Activated CD8-positive, alpha-beta T cell treated with anti-CD3 and anti-CD28 coated beads for 36 hours (primary cell): ENCODE results near the gene ARPC2. TPM values are rescaled to one million over a fixed set of nuclear protein-coding genes. Genes with fewer than 3 reads are reported as not detected.

Experiments used
- ATAC-seq: fragments of 200-7000 bp; cut with Tn5 transposase; one replicate; pipeline ENCODE4 v1.10.0; 2021; ENCODE audit warnings: mild to moderate bottlenecking, moderate library complexity
- CTCF ChIA-PET: fragments of 350-600 bp; sonication (Branson Sonifier 250); formaldehyde crosslinking; loops from one replicate; lab custom pipeline; 2021; ENCODE audit warnings: antibody characterized with exemption; lab: Charles Lee
- POLR2A ChIA-PET: fragments of 350-600 bp; sonication (Branson Sonifier 250); formaldehyde crosslinking; loops from one replicate; lab custom pipeline; 2021; ENCODE audit warnings: antibody characterized with exemption; lab: Charles Lee
- DNase-seq: peaks from one replicate; pipeline ENCODE4 v3.0.0-alpha.2; 2020
- H3K27ac Mint-ChIP-seq: one replicate; pipeline ENCODE4 v1.8.0; 2021; ENCODE audit warnings: mild to moderate bottlenecking, mixed read lengths
- H3K27me3 Mint-ChIP-seq: one replicate; pipeline ENCODE4 v1.8.0; 2021; ENCODE audit warnings: mixed read lengths
- H3K36me3 Mint-ChIP-seq: one replicate; pipeline ENCODE4 v1.8.0; 2021; ENCODE audit warnings: low read depth, mixed read lengths
- H3K4me1 Mint-ChIP-seq: one replicate; pipeline ENCODE4 v1.8.0; 2021; ENCODE audit warnings: low read depth, mixed read lengths
- H3K4me3 Mint-ChIP-seq: one replicate; pipeline ENCODE4 v1.8.0; 2021; ENCODE audit warnings: mild to moderate bottlenecking, moderate library complexity, mixed read lengths
- H3K9me3 Mint-ChIP-seq: one replicate; pipeline ENCODE4 v1.8.0; 2021; ENCODE audit warnings: mixed read lengths
- intact Hi-C: fragments of 100-400 bp; cut with micrococcal nuclease; formaldehyde crosslinking; loops from one replicate; pipeline ENCODE4 v1.10.0; 2022
- total RNA-seq, 2 experiments: library from RNA; stranded (reverse); gene quantifications; one replicate each; pipeline ENCODE4 v1.2.3, GENCODE V29; 2021
- TF ChIP-seq, protein P1 (sequence below): fragments of 200-600 bp; IDR thresholded peaks from one replicate; pipeline ENCODE4 v1.8.0; 2022; ENCODE audit warnings: antibody characterized with exemption, mild to moderate bottlenecking

ARPC2 gene
- total RNA-seq, 2 experiments from 2014 or later = 636 to 644 TPM

DNA sequence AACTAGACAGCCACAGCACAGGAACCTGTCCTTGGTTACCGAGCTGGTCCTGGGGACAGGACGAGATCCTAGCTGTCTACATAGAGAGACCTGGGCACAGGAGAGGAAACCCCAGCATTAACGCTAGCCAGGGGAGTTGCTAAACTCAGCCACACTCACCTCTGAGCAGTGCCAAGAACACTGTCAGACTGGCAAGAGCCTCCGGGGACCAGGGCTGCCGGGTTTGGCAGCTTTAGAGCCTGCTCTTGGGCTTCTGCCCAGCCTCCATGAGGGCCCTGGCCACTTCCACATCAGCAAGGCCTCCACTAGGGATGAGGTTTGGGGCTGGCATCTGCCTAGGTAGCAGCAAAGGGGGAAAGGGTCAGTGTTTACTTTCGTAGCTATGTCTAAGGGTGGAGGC, 68.6 kb downstream of the ARPC2 start:
- H3K36me3 Mint-ChIP-seq = peaks cover 26% of the 10 kb centered on the region
- ChIA-PET CTCF (interaction anchor here (0.6 to 8.6 kb wide), 5 partner anchors 12 to 181 kb away, joined by 3 to 161 read pairs (median 4); partner anchors contain the start of genes AAMP and PNKD), POLR2A (interaction anchor here (0.7 to 6.2 kb wide), 4 partner anchors 12 to 374 kb away, joined by 3 to 97 read pairs (median 4); partner anchors contain the start of genes AAMP, BCS1L, PNKD and ZNF142)
- H3K4me3 Mint-ChIP-seq = peak overlapping the region; percentile 83
- TF ChIP-seq, protein P1, sequence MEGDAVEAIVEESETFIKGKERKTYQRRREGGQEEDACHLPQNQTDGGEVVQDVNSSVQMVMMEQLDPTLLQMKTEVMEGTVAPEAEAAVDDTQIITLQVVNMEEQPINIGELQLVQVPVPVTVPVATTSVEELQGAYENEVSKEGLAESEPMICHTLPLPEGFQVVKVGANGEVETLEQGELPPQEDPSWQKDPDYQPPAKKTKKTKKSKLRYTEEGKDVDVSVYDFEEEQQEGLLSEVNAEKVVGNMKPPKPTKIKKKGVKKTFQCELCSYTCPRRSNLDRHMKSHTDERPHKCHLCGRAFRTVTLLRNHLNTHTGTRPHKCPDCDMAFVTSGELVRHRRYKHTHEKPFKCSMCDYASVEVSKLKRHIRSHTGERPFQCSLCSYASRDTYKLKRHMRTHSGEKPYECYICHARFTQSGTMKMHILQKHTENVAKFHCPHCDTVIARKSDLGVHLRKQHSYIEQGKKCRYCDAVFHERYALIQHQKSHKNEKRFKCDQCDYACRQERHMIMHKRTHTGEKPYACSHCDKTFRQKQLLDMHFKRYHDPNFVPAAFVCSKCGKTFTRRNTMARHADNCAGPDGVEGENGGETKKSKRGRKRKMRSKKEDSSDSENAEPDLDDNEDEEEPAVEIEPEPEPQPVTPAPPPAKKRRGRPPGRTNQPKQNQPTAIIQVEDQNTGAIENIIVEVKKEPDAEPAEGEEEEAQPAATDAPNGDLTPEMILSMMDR = no peak
- peak overlapping the region; percentile 95 for H3K27ac Mint-ChIP-seq
- H3K9me3 Mint-ChIP-seq = no peaks in the 10 kb centered on the region
- intact Hi-C loops = loop anchor here (2.0 to 5.0 kb wide), 2 partner anchors 13 to 112 kb away; partner anchors contain the start of gene CTDSP1
- H3K4me1 Mint-ChIP-seq = peaks cover 69% of the 10 kb centered on the region
- DNase-seq (no peak), ATAC-seq (no peak)
- no peaks in the 10 kb centered on the region for H3K27me3 Mint-ChIP-seq

DNA sequence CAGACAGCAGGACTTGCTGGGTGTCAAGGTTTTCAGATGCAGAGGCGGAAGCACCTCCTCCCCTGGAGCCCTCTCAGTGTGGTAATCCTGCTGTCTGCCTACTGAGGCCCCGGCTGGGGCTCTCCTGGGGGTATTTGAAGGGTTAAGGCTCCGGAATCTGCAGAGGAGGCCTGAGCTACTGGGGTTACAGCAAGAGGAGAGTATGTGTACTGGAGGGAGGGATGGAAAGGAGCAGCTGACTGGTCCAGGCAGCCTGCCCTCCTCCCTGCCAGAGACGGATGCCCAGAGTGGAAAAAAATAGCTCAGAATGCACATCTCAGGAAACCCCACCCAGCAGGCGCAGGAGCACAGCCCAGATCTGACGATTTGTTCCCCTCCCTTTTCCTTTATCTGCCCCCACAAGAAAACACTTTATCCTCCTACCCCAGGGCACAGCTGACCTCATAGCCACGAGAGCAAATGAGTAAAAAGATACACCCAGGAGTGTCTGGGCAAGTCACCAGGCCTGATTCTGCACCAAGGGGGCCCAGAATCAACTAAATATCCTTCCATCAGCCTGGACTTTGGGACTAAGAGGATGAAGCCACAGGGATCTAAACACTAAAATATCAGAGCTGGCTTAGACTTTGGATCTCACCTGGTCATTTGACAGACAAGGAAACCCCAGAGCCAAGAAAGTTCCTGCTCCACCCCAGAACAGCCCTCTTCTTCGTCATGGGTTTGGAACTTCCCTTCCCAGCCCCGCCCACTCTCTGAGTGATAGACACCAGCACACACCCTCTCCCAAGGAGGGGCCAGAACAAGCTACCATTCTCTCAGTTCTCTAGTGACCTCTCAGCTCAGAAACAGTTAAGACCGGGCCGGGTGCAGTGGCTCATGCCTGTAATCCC, 69.8 kb downstream of the ARPC2 start:
- H3K4me3 Mint-ChIP-seq = peak overlapping the region; percentile 83
- TF ChIP-seq, protein P1 = no peak
- H3K36me3 Mint-ChIP-seq = peaks cover 23% of the 10 kb centered on the region
- H3K27me3 Mint-ChIP-seq = no peaks in the 10 kb centered on the region
- H3K9me3 Mint-ChIP-seq = no peaks in the 10 kb centered on the region
- peaks cover 75% of the 10 kb centered on the region for H3K4me1 Mint-ChIP-seq
- DNase-seq = peak; percentile 93
- ChIA-PET POLR2A (interaction anchor here (0.7 to 6.2 kb wide), 12 partner anchors 10 to 610 kb away, joined by 3 to 97 read pairs (median 3); partner anchors contain the start of genes AAMP, BCS1L, CTDSP1 and GPBAR1), CTCF (interaction anchor here (0.7 to 8.6 kb wide), 14 partner anchors 8 to 206 kb away, joined by 3 to 161 read pairs (median 3); partner anchors contain the start of genes AAMP, CXCR1 and PNKD)
- H3K27ac Mint-ChIP-seq = peak overlapping the region; percentile 95
- ATAC-seq = peak; percentile 78
- intact Hi-C loops = loop anchor here (2.0 to 5.0 kb wide), 2 partner anchors 14 to 110 kb away; partner anchors contain the start of gene CTDSP1

DNA sequence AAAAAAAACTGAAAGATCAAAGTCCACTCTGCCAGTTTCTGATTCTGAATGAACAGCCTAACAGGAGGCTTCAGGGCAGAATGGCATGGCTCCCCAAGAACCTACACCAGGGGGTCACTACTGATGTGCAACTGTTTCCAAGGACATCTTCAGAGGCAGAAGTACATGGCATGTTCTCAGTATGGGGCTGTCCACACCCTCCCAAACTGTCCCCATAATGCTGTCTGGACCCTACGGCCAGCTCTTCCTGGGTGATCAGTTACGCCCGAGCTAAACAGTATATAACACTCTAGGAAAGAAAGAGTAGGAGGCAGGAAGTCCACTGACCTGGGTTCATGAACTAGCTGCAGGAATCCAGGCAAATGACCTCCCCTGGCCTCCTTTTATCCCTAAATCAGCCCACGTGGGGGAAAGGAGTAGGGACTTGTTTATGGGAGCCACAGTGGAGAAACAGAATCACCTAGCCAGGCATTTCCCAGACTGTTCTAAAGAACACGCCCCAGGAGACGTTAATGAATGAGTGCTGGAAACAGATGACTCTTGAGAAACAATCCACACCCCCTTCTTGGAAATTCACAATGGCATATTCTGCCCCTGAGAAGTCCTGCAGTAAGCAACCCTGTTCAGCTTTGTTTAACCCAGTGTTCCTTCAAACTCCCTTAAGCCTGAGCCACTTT, 72.8 kb downstream of the ARPC2 start:
- DNase-seq (no peak), ATAC-seq (no peak)
- intact Hi-C loops = loop anchor here (5.0 kb wide), 1 partner anchor 108 kb away; the partner anchor contains the start of gene CTDSP1
- Mint-ChIP-seq H3K9me3 (no peaks in the 10 kb centered on the region), H3K4me3 (peak overlapping the region; percentile 88), H3K4me1 (peaks cover 70% of the 10 kb centered on the region), H3K27me3 (no peaks in the 10 kb centered on the region), H3K36me3 (peaks cover 19% of the 10 kb centered on the region), H3K27ac (peak overlapping the region; percentile 92)
- TF ChIP-seq, protein P1 = no peak
- ChIA-PET CTCF (interaction anchor here (1.1 to 8.8 kb wide), 8 partner anchors 12 to 175 kb away, joined by 3 to 125 read pairs (median 8); partner anchors contain the start of genes AAMP, CATIP and PNKD), POLR2A (interaction anchor here (1.4 to 3.3 kb wide), 3 partner anchors 12 to 112 kb away, joined by 4 to 39 read pairs (median 6); no protein-coding TSS in a partner anchor)

DNA sequence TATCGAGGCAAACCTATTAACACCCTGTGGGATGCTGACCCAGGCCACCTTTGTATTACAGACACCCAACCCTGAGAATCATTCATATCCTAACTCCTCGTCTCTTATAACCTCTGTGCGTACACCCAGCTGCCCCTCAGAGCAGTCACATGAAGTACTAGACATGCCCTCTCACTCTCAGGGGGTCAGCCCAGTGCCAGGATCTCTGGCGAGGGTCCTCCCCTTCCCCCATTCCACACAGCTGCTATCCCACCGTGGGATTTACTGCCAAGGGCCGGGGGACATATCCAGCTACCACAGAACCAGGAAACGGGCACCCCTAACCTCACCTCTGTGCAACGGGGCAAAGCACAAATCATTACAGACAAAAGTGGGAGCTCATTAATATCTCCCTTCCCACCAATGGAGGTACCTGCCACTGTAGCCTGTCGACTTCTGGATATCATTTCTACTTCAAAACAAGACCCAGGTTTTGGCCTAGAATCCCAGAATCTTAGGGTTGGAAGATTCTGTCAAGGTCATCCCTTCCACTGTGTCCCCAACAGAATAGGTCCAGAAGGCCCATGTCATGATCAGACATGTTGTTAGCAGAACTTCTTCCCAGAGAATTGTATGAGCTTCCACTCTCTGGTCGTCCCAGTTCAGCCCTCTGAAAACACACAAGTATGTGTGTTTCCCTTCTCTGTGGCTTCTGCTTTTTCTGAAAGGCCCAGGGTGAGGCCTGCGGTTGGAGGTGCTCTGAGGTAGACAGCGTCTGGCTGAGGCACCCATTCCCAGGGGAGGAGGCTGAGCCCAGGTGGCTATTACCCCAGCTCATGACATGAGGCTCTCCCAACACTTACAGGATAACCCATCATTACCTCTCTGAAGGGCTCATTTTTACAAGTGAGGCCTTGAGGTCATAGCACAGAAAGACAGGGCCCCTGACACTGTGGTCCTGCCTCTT, 73.6 kb downstream of the ARPC2 start:
- POLR2A ChIA-PET = interaction anchor here (1.0 to 3.3 kb wide), 8 partner anchors 11 to 916 kb away, joined by 3 to 39 read pairs (median 4); partner anchors contain the start of genes AAMP, PNKD and ZFAND2B
- CTCF ChIA-PET = interaction anchor here (0.9 to 8.8 kb wide), 10 partner anchors 12 to 174 kb away, joined by 3 to 125 read pairs (median 4); partner anchors contain the start of genes AAMP, CATIP and PNKD
- TF ChIP-seq, protein P1 = no peak
- Mint-ChIP-seq H3K9me3 (no peaks in the 10 kb centered on the region), H3K27ac (peak overlapping the region; percentile 92), H3K27me3 (no peaks in the 10 kb centered on the region), H3K4me1 (peaks cover 66% of the 10 kb centered on the region), H3K4me3 (peak overlapping the region; percentile 88), H3K36me3 (peaks cover 13% of the 10 kb centered on the region)
- no peak for ATAC-seq
- peak; percentile 60 for DNase-seq
- intact Hi-C loops = no loop called here
